ENCODE measurements around the gene TSPAN9.

The TSPAN9 gene

DNA sequence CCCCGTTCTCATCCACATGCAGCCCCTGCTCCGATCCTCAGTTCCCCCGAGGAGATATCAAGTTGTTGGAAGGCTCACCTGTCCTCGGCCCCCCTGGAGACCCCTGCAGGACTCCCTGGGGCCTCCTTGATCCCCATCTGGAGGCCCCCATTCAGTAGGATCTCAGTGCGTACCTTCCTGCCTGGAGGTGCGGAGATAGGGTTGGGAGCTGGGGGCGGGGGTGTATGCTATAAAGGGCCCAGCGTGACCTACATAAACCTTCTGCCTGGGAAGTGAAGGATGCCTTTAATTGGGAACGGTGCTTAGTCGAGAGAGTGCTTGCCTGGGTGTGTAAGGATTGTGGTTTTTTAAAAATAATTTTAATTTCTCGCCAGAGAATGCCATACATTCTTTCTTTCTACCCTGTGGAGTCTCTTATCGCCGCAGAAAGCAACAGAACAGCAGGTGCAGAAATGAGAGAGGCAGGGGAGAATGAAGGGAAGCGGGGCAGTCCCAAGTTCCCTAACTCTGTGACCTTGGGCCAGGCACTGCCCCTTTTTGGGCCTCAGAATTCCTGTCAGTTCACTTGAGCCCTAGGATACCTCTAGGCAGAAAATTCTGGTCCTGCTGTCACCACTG lies 153.7 kb downstream of the TSPAN9 start:
- DNase-seq: no peak

DNA sequence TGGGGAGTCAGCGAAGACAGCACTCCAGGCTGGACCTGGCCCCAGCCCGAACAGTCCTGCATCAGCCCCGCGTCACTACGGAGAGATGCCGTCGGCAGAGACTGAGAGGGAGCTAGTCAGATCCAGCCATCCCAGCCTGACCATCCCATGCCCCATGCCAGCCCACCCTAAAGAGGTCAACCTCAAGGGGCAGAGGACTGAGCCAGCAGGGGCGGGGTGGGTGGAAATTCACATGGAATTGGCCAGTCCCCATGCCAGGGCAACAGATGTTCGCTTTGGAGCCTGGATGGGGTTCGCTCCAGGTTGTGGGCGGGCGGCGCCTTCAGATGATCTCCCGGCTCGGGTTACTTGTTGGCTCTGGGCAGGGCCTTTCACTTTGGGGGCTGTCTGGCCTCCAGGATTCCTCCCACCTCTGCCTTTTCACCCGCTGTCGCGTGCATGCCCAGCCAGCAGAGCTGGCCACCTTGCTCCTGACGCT lies 154.3 kb downstream of the TSPAN9 start:
- DNase-seq: no peak

DNA sequence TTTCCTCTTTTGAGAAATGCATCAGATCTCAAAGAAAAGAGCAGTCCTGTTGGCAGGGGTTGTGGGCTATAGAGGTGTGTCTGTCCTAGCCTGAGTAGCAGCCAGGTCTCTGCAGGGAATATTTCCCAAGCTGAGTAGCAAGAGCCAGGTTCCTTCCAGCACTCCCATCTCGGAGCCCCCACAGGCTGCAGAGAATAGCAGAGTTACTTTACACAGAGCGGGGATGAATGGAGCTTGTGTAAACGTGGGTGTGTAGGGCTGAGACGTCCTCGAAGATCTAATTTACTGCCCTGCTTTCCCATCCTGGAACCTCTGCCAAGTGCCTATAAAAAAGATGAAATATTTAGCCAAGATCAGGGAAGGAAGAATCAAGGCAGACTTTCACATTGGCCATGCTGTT lies 156.6 kb downstream of the TSPAN9 start:
- peak in 1 of 2 experiments; percentile 14 for DNase-seq

GRCh38 chr12:3236345-3237187 lies 159.4 kb downstream of the TSPAN9 start:
- DNase-seq: peak; percentile 13 to 56

- DNase-seq: no peak
Measured at GRCh38 chr12:3238196-3238595, 161.0 kb downstream of the TSPAN9 start.

DNA sequence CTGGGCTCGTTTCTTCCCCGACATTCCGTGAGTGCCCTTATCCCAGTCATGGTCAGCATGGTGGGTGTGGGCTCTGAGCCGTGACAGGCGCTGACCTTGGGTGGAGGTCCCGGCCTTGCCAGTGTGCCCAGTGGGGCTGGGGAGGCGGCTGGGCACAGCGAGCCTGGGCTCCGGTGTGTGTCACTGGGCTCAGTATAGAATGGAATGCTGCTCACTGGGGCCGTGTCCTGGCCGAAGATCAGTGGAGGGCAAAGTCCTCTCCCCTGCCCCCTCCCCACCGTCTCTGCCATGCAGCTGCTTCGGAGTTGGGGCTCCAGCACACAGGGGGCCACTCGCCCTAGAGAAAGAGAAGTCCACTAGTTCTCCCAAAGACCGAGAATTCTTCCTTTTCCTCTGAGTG lies 164.4 kb downstream of the TSPAN9 start:
- no peak for DNase-seq

DNA sequence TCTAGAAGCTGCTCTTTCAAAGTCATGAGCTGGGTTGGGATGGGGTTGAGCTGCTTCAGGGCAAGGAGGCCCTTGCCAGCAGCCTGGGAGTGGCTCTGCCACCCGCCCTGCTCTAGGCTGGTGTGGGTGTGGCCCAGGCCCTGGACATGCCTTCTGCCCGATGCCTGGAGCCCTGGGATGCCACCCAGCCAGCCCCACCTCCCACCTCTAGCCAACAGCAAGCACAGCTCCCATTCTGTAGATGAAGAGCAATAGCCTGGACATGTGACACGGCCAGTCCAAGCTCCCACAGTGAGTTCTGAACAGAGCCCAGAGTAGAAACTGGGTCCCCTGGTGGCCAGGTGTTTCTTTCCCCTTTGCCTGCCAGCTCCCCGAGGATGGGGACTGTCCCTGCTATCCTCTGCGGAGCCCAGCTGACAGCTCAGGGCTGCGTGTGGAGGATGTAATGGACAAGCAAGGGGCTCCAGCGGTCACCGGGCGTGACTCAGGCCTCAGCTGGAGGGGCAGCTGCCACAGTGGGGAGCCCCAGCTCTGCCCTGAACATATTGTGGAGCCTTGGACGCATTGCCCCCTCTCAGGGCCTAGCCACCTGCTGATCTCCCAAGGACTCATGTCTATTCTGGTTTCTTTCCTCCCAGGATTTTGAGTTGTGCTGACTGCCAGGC lies 165.2 kb downstream of the TSPAN9 start:
- no peak for DNase-seq

GRCh38 chr12:3243376-3244084 lies 166.4 kb downstream of the TSPAN9 start:
- DNase-seq: no peak

GRCh38 chr12:3244219-3244750 lies 167.1 kb downstream of the TSPAN9 start:
- DNase-seq: no peak

DNA sequence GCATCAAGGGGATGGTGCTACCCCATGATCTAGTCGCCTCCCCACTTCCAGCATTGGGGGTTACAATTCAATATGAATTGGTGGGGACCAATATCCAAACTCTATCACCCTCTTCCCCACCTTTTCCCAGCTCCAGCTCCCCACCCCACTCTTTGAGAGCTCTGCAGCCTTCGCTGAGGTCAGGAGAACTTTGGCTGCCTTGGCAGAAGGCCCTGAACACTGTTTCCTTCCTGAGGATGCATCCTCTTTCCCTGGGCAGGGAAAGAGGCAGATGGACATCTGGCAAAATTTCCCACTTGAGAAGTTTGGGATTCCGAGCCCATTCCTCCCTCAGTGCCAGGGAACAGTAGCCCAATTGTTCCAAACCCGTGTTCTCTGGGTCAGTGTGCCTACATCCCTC lies 169.1 kb downstream of the TSPAN9 start:
- no peak for DNase-seq

GRCh38 chr12:3247077-3247476 lies 169.9 kb downstream of the TSPAN9 start:
- no peak for DNase-seq

- DNase-seq: no peak
Measured at GRCh38 chr12:3247629-3248161, 170.5 kb downstream of the TSPAN9 start.

DNA sequence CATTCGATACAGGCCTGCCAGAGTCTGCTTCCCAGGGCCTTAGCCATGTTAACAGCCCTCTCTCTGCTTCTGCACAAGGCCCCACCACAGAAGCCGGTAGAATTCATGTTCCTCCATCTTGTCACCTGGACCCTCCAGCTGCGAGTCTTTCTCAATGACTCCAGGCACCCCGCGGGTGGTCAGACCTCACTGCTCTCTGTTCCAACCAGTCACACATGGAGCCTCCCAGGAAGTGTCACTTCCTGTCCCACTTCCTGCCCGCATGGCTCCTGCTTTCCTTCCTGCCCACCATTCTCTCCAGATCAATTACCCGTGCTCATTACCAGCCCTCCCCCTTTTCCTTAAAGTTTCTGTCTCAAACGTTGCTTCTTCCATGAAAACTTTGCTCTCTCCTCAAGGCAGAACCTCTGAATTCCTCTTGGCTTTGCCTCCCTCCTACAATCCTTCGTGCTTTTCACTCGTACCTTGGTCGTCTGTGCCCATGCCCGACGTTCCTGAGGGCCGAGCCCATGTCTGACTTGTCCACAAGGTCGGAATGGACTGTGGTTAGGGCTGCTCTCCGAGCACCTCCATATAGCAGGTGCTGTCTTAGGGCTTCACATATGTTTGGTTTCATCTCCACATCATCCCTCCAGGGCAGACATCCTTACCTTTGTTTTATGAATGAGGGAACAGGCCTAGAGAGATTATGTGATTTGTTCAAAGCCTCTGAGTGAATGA lies 172.1 kb downstream of the TSPAN9 start:
- DNase-seq: no peak

DNA sequence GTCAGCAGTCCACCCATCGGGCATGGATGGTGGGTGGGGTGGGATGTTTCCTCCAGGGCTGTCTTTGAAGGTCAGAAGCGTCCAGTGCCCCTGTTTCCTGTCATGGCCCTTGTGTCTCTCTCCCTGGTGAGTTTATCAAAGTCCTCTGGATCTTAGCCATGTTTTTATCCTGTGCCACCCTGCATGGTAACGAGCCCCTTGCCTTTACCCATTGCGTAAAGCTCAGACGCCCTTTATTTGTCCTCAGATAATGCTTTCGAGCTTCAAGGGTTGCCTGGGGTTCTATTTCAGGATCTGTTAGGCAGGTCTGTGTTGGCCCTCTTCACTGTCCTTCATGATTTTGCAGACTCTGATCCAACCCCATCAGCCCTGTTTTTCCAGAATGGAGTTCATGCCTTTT lies 172.9 kb downstream of the TSPAN9 start:
- no peak for DNase-seq

- DNase-seq: no peak
Measured at GRCh38 chr12:3250576-3250975, 173.4 kb downstream of the TSPAN9 start.

DNA sequence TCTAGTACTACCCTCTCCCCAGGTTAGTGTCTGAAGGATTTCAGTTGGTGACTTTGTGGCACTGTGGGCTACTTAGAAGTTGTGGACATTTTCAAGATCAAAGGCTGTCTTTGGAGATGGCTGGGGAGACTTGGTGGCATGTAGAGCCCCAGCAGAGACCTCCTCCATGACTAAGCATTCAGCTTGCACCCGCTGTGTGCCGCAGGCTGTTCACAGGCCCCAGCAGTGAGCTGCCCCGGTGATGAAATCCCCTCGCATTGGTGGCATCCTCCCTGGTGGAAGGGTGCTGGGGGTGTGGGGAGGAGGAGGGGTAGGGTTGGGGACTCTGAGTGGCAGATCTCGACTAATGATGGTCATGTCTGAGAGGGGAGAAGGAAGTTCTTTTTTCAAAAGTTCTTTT lies 173.9 kb downstream of the TSPAN9 start:
- DNase-seq: no peak

GRCh38 chr12:3251691-3252090 lies 174.5 kb downstream of the TSPAN9 start:
- no peak for DNase-seq

- DNase-seq: no peak
Measured at GRCh38 chr12:3252450-3252891, 175.3 kb downstream of the TSPAN9 start.

DNA sequence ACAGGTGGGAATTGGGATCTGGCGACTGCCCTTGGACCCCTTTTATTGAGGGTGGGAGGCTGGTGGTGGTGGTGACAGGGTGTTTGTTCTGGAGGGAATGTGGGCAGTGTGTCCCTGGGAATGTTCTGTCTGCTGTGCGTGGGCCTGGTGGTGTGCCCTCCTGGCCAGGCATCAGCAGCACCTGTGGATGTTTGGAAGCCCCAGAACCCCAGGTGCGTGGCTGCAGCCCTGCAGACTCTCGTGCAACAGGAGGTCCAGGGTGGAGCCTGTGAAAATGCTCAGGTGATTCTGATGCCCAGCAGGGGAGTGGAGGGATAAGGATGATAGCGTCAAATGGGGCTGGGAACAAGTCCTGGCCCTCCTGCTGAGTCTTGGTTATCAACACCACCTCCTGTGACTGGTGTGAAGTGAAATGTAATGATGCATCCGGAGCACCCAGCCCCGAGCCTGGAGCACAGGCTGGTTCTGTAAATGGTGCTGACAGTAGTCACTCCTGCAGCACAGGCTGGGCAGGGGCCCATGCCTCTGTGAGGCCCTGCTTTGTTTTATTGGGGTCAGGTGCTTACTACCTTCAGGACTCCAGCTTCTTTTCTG lies 176.6 kb downstream of the TSPAN9 start:
- no peak for DNase-seq

DNA sequence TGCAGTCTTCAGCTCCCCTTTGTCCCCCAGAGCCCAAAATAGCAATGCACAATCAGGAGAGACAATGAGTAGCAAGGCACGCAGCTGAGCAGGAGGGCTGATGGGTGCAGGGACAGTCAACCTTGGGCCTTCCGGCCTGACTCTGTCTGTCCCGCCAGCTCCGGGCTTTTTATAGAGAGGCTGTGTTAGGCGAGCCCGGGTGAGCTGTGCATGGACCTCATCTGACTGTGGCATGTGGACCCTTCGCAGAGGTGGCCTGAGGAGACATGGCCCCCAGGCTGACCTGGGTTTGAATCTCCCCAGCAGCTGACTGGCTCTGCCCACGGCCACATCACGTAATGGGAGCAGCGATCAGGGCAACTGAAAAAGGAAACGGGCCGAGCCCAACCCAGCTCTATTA lies 177.9 kb downstream of the TSPAN9 start:
- DNase-seq: no peak

DNA sequence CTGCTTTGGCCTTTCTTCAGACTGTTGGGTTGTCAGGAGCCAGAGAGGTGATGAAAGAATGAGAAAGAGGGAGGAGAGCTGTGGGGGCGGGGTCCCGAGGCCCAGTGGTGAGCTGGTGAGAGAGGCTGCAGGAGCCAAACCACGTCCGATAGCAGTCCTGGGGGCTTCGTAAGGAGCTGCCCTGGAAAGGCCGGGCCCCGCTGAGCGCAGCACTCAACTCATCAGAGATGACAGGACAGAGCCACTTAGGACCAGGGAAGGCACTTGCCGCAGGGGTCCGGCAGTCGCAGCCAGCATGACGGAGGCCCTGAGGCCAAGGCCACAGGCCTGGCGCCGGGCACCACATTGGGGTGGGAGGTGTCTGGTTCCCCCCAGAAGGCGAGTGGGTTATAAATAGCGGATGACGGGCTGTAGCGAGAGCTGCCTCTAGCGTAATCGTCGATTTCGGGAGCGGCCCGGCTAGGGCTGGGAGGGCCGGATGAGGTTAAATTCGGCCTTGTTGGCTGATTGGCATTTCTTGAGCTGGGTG lies 179.0 kb downstream of the TSPAN9 start:
- DNase-seq: no peak

Data from NCI-H2081 (cell line).